Peyer's patch (tissue), 4 donors: ENCODE data around the gene ZKSCAN2. TPM values are rescaled to one million over a fixed set of nuclear protein-coding genes. Genes with fewer than 3 reads are reported as not detected.

ENCODE experiments used
- DNase-seq, 3 donors: peaks; one replicate each; pipeline ENCODE4 v3.0.0-alpha.2; 2017 to 2019
- H3K27ac ChIP-seq, 4 donors: fragments of 200-600 bp; sonication (generic); one replicate each; pipeline ENCODE4 v1.5.1; 2016 to 2019
- H3K27me3 ChIP-seq, 2 donors: fragments of 200-600 bp; sonication (generic); one replicate each; pipeline ENCODE4 v1.5.1; 2019
- H3K36me3 ChIP-seq, 3 donors: fragments of 200-600 bp; sonication (generic); one replicate each; pipeline ENCODE4 v1.5.1; 2016 to 2019
- H3K4me1 ChIP-seq, 4 donors: fragments of 200-600 bp; sonication (generic); one replicate each; pipeline ENCODE4 v1.5.1; 2016 to 2019
- H3K4me3 ChIP-seq, 4 donors: fragments of 200-600 bp; sonication (generic); 1 replicate in 3 of 4; 2 replicates in 1 of 4; pipeline ENCODE4 v1.5.1; 2016 to 2019; ENCODE audit warnings: mild to moderate bottlenecking in 1 of 4
- H3K9me3 ChIP-seq, 4 donors: fragments of 200-600 bp; sonication (generic); one replicate each; pipeline ENCODE4 v1.5.1; 2016 to 2019; ENCODE audit warnings: mild to moderate bottlenecking in 1 of 4
- POLR2A ChIP-seq, 2 donors: fragments of 450-650 bp; IDR thresholded peaks; one replicate each; pipeline ENCODE4 v1.5.1; 2017; ENCODE audit warnings: antibody characterized with exemption in 2 of 2, mild to moderate bottlenecking in 2 of 2, moderate library complexity in 2 of 2
- total RNA-seq, 4 donors: library from RNA; depleted of rRNA; stranded (reverse); fragments of >200 nt; gene quantifications; one replicate each; pipeline ENCODE4 v1.1.0, GENCODE V29; 2016
- TF ChIP-seq, protein P1 (sequence below), 6 experiments: fragments of 450-650 bp in 4 of 6; fragments of 200-600 bp in 2 of 6; sonication (generic) in 1 of 6; IDR thresholded peaks; one replicate each; pipeline ENCODE4 v1.5.1; 2017 to 2019; ENCODE audit warnings: antibody characterized with exemption in 6 of 6, mild to moderate bottlenecking in 3 of 6, moderate library complexity in 1 of 6

The ZKSCAN2 gene
- total RNA-seq, 4 donors from 2014 or later = 2.4 to 4.0 (median 3.0) TPM

DNA sequence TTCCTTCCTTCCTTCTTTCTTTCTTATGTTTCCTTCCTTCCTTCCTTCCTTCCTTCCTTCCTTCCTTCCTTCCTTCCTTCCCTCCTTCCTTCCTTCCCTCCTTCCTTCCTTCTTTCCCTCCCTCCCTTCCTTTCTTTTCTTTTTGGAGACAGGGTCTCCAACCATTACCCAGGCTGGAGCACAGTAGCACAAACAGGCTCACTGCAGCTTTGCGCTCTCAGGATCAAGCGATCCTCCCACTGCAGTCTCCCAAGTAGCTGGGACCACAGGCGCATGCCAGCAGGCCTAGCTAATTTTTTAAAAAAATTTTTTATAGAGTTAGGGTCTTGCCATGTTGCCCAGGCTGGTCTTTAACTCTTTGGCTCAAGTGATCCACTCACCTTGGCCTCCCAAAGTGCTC is 31.8 kb upstream of the ZKSCAN2 start:
- no peak for DNase-seq
- H3K27me3 ChIP-seq = no peaks in the 10 kb centered on the region
- TF ChIP-seq POLR2A (IDR thresholded peaks at IDR 0.05) = no peak
- TF ChIP-seq, protein P1, sequence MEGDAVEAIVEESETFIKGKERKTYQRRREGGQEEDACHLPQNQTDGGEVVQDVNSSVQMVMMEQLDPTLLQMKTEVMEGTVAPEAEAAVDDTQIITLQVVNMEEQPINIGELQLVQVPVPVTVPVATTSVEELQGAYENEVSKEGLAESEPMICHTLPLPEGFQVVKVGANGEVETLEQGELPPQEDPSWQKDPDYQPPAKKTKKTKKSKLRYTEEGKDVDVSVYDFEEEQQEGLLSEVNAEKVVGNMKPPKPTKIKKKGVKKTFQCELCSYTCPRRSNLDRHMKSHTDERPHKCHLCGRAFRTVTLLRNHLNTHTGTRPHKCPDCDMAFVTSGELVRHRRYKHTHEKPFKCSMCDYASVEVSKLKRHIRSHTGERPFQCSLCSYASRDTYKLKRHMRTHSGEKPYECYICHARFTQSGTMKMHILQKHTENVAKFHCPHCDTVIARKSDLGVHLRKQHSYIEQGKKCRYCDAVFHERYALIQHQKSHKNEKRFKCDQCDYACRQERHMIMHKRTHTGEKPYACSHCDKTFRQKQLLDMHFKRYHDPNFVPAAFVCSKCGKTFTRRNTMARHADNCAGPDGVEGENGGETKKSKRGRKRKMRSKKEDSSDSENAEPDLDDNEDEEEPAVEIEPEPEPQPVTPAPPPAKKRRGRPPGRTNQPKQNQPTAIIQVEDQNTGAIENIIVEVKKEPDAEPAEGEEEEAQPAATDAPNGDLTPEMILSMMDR (IDR thresholded peaks at IDR 0.05) = no peak
- no peaks in the 10 kb centered on the region for H3K9me3 ChIP-seq
- H3K27ac ChIP-seq = no peak overlapping the region
- H3K4me1 ChIP-seq = no peaks in the 10 kb centered on the region
- no peaks in the 10 kb centered on the region for H3K36me3 ChIP-seq
- H3K4me3 ChIP-seq = no peak overlapping the region

DNA sequence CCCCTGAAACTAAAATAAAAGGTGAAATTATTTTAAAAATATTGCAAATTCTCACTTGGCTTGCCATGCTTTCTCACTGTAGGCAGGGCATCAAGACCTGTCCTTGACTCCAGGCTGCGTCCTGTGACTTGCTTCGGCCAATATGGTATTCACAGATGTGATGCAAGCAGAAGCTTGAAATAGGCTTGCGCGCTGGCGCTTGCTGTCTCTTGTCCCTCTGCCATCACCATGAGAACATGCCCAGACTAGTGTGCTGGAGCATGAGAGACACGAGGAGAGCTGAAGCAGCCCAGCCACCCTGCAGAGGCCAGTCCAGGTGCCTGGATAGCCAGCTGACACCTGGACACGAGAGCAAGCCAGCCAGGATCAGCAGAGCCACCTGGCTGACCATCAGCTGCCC is 21.8 kb upstream of the ZKSCAN2 start:
- no peak for DNase-seq
- no peak overlapping the region for H3K27ac ChIP-seq
- no peak for TF ChIP-seq POLR2A (IDR thresholded peaks at IDR 0.05)
- TF ChIP-seq, protein P1 (IDR thresholded peaks at IDR 0.05) = no peak
- no peaks in the 10 kb centered on the region for H3K27me3 ChIP-seq
- H3K4me1 ChIP-seq = no peaks in the 10 kb centered on the region
- no peaks in the 10 kb centered on the region for H3K9me3 ChIP-seq
- H3K4me3 ChIP-seq = no peak overlapping the region
- no peaks in the 10 kb centered on the region for H3K36me3 ChIP-seq

DNA sequence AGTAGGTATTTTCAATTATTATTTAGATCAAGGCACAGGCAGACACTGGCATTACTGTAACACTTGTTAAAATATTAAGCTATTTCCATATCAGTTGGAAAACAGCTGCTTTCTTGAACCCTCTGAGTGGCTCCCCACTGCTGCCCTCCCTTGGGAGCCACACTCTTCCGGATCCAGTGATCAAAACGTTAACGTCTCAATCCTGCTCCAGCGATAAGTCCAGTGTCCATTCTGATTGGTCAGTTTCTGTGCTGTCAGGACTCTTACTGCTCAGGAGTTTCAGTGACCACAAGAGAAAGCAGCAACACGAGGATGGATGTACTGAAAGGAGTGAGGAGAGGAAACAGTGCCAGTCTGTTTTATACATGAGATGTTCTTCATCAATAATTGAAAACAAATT is 13.8 kb upstream of the ZKSCAN2 start:
- no peaks in the 10 kb centered on the region for H3K4me1 ChIP-seq
- H3K27ac ChIP-seq = no peak overlapping the region
- no peaks in the 10 kb centered on the region for H3K9me3 ChIP-seq
- TF ChIP-seq POLR2A (IDR thresholded peaks at IDR 0.05) = no peak
- TF ChIP-seq, protein P1 (IDR thresholded peaks at IDR 0.05) = no peak
- DNase-seq = no peak
- no peaks in the 10 kb centered on the region for H3K27me3 ChIP-seq
- H3K4me3 ChIP-seq = no peak overlapping the region
- no peaks in the 10 kb centered on the region for H3K36me3 ChIP-seq

DNA sequence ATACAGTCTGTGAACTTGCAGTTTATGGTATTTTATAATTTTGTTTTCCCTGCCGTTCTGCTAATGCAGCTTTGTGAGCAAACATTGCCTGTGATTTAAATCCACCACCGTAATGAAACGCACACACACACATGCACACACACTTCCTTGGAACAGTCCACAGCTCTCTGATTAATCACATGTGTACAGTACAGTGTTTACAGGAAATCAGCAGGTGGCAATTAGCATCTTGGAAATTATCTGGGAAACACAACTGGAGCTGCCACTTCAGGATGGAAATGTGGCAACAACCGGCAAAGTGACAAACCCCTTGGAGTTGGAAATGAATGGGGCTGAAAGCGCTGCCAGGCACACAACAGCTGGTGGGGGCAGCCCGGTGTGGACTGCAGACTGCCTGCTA is 12.9 kb upstream of the ZKSCAN2 start:
- H3K4me3 ChIP-seq = no peak overlapping the region
- no peak for DNase-seq
- no peaks in the 10 kb centered on the region for H3K36me3 ChIP-seq
- no peaks in the 10 kb centered on the region for H3K27me3 ChIP-seq
- H3K27ac ChIP-seq = no peak overlapping the region
- H3K4me1 ChIP-seq = no peaks in the 10 kb centered on the region
- H3K9me3 ChIP-seq = no peaks in the 10 kb centered on the region
- TF ChIP-seq, protein P1 (IDR thresholded peaks at IDR 0.05) = no peak
- TF ChIP-seq POLR2A (IDR thresholded peaks at IDR 0.05) = no peak

DNA sequence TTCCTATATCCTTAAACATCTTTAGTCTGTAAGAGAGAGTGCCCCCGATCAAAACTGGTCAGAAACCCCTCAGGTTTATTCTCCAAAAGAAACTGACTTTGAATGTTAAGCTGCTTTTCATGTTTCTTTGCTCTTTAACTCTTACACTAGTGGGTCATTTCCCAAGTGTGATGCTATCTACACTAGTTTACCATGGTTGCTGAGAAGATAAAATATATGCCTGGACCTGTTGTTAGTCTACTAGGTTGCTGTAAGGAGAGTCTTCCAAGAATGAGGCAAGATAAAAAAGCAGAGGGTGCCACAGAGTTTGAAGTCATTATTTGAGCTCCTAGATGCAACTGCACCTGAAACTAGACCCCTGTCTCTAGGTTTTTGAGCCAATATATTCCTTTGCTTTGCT is 12.2 kb upstream of the ZKSCAN2 start:
- DNase-seq = no peak
- TF ChIP-seq POLR2A (IDR thresholded peaks at IDR 0.05) = no peak
- TF ChIP-seq, protein P1 (IDR thresholded peaks at IDR 0.05) = no peak
- Histone ChIP-seq H3K27me3 (no peaks in the 10 kb centered on the region), H3K9me3 (no peaks in the 10 kb centered on the region), H3K4me3 (no peak overlapping the region), H3K36me3 (no peaks in the 10 kb centered on the region), H3K4me1 (no peaks in the 10 kb centered on the region), H3K27ac (no peak overlapping the region)

DNA sequence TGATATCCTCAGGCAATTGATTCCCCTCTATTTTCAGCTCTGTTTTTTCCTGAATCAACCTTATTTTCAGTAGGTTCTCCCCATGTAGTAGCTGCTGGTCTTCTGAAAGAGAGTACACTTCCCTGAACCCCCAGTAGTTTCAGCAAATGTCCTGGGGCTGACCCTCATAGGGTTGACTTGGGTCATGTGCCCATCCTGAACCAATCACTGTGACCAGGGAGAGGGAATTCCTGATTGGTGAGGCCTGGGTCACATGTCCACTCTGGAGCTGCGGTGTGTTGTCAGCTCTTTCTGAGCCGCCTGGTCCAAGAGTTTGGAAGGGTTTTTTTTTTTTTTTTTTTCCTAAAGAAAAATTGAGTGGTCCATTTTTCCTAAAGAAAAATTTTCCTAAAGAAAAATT is 8.3 kb upstream of the ZKSCAN2 start:
- DNase-seq = no peak
- H3K9me3 ChIP-seq = no peaks in the 10 kb centered on the region
- H3K36me3 ChIP-seq = peaks cover 0 to 3% (median 0%) of the 10 kb centered on the region in 3 donors
- H3K27ac ChIP-seq = no peak overlapping the region
- H3K4me3 ChIP-seq = no peak overlapping the region
- TF ChIP-seq POLR2A (IDR thresholded peaks at IDR 0.05) = no peak
- TF ChIP-seq, protein P1 (IDR thresholded peaks at IDR 0.05) = no peak
- no peaks in the 10 kb centered on the region for H3K4me1 ChIP-seq
- H3K27me3 ChIP-seq = no peaks in the 10 kb centered on the region
